Trophoblast cell (in vitro differentiated cells and primary cell): Measurements from ENCODE around the gene NR1H4.

Experiments
- DNase-seq, 2 donors: peaks; one replicate each; pipeline ENCODE4 v3.0.0-alpha.2; 2016
- H2AFZ ChIP-seq: 2 replicates; pipeline ENCODE4 v1.6.1; 2013; ENCODE audit warnings: low read length, moderate library complexity, mild to moderate bottlenecking; ENCODE audit not compliant: insufficient read depth, poor library complexity
- H2AK5ac ChIP-seq: 2 replicates; pipeline ENCODE4 v1.6.1; 2013; ENCODE audit warnings: mild to moderate bottlenecking, low read length
- H2BK120ac ChIP-seq: 2 replicates; pipeline ENCODE4 v1.6.1; 2013; ENCODE audit warnings: low read length, mild to moderate bottlenecking, moderate library complexity; ENCODE audit not compliant: insufficient read depth, poor library complexity
- H2BK12ac ChIP-seq: 2 replicates; pipeline ENCODE4 v1.6.1; 2013; ENCODE audit warnings: mild to moderate bottlenecking, low read length, moderate library complexity
- H2BK5ac ChIP-seq: 2 replicates; pipeline ENCODE4 v1.6.1; 2013; ENCODE audit warnings: low read length, low read depth, moderate library complexity, mild to moderate bottlenecking; ENCODE audit not compliant: poor library complexity
- H3K14ac ChIP-seq: 2 replicates; pipeline ENCODE4 v1.6.1; 2013; ENCODE audit warnings: mild to moderate bottlenecking, low read length
- H3K18ac ChIP-seq: 2 replicates; pipeline ENCODE4 v1.6.1; 2013; ENCODE audit warnings: mild to moderate bottlenecking, low read length
- H3K23ac ChIP-seq: 2 replicates; pipeline ENCODE4 v1.6.1; 2013; ENCODE audit warnings: low read length
- H3K27ac ChIP-seq: 2 replicates; pipeline ENCODE4 v1.5.1; 2013; ENCODE audit warnings: low read depth, mild to moderate bottlenecking, inconsistent platforms, low read length, moderate library complexity
- H3K27me3 ChIP-seq: 2 replicates; pipeline ENCODE4 v1.6.1; 2013; ENCODE audit warnings: inconsistent platforms, mild to moderate bottlenecking, low read length, moderate library complexity; ENCODE audit not compliant: insufficient read depth
- H3K36me3 ChIP-seq, 2 experiments: 1 replicate in 1 of 2; 2 replicates in 1 of 2; pipeline ENCODE4 v1.6.1; 2013; ENCODE audit warnings: low read length in 2 of 2, mild to moderate bottlenecking in 2 of 2, moderate library complexity in 1 of 2; ENCODE audit not compliant: insufficient read depth in 2 of 2, control insufficient read depth in 1 of 2
- H3K4ac ChIP-seq: 2 replicates; pipeline ENCODE4 v1.6.1; 2013; ENCODE audit warnings: low read depth, mild to moderate bottlenecking, low read length, moderate library complexity
- H3K4me1 ChIP-seq, 2 experiments: 1 replicate in 1 of 2; 2 replicates in 1 of 2; pipeline ENCODE4 v1.6.1; 2013; ENCODE audit warnings: low read length in 2 of 2, mild to moderate bottlenecking in 2 of 2, moderate library complexity in 1 of 2; ENCODE audit not compliant: insufficient read depth in 2 of 2, control insufficient read depth in 1 of 2
- H3K4me2 ChIP-seq: 2 replicates; pipeline ENCODE4 v1.6.1; 2013; ENCODE audit warnings: inconsistent platforms, mild to moderate bottlenecking, low read length, moderate library complexity
- H3K4me3 ChIP-seq: 2 replicates; pipeline ENCODE4 v1.5.1; 2013; ENCODE audit warnings: mild to moderate bottlenecking, low read depth, low read length, inconsistent platforms
- H3K79me1 ChIP-seq: one replicate; pipeline ENCODE4 v1.6.1; 2013; ENCODE audit warnings: low read length
- H3K79me2 ChIP-seq: 2 replicates; pipeline ENCODE4 v1.6.1; 2013; ENCODE audit warnings: low read length, mild to moderate bottlenecking; ENCODE audit not compliant: control insufficient read depth, insufficient read depth, poor library complexity
- H3K9ac ChIP-seq: 2 replicates; pipeline ENCODE4 v1.6.1; 2013; ENCODE audit warnings: mild to moderate bottlenecking, low read length
- H3K9me3 ChIP-seq: 2 replicates; pipeline ENCODE4 v1.6.1; 2013; ENCODE audit warnings: low read depth, mild to moderate bottlenecking, control low read depth, inconsistent platforms, low read length; ENCODE audit not compliant: insufficient read depth
- H4K12ac ChIP-seq: 2 replicates; pipeline ENCODE4 v1.6.1; 2013; ENCODE audit warnings: low read depth, mild to moderate bottlenecking, low read length, moderate library complexity
- H4K8ac ChIP-seq: 2 replicates; pipeline ENCODE4 v1.6.1; 2013; ENCODE audit warnings: low read depth, mild to moderate bottlenecking, low read length, moderate library complexity
- H4K91ac ChIP-seq: one replicate; pipeline ENCODE4 v1.6.1; 2013; ENCODE audit warnings: low read depth, mild to moderate bottlenecking, low read length, moderate library complexity
- WGBS: extraction: QIAGEN DNeasy Blood & Tissue Kit; methylation state at CpG from one replicate; pipeline ENCODE4 v1.1.7; 2013; ENCODE audit warnings: missing lambda C conversion rate; ENCODE audit not compliant: insufficient read length, insufficient coverage; ENCODE audit errors: extremely low coverage; 5-methylcytosine and 5-hydroxymethylcytosine counted together

Gene NR1H4

GRCh38 chr12:100433701-100434100, 40.0 kb upstream of the NR1H4 start:
- Histone ChIP-seq H2AK5ac (no peak overlapping the region), H2BK120ac (no peak overlapping the region), H4K8ac (no peak overlapping the region), H4K91ac (no peak overlapping the region), H4K12ac (no peak overlapping the region), H3K14ac (no peak overlapping the region), H3K9ac (no peak overlapping the region), H3K23ac (no peak overlapping the region), H2BK5ac (no peak overlapping the region), H2BK12ac (no peak overlapping the region), H2AFZ (no peak overlapping the region), H3K79me1 (no peaks in the 10 kb centered on the region), H3K79me2 (no peaks in the 10 kb centered on the region), H3K9me3 (no peaks in the 10 kb centered on the region), H3K4me3 (no peak overlapping the region), H3K27ac (no peak overlapping the region), H3K4me1 (no peaks in the 10 kb centered on the region), H3K4ac (no peak overlapping the region), H3K18ac (no peak overlapping the region), H3K36me3 (no peaks in the 10 kb centered on the region), H3K27me3 (no peaks in the 10 kb centered on the region), H3K4me2 (no peak overlapping the region)
- WGBS: no CpG with 5 or more reads among the region's 2 CpGs
- no peak for DNase-seq

GRCh38 chr12:100434177-100434576, 39.5 kb upstream of the NR1H4 start:
- Histone ChIP-seq H3K9ac (no peak overlapping the region), H3K9me3 (no peaks in the 10 kb centered on the region), H3K79me2 (no peaks in the 10 kb centered on the region), H3K18ac (no peak overlapping the region), H3K4ac (no peak overlapping the region), H3K4me3 (no peak overlapping the region), H2AK5ac (no peak overlapping the region), H2AFZ (no peak overlapping the region), H3K14ac (no peak overlapping the region), H3K23ac (no peak overlapping the region), H2BK120ac (no peak overlapping the region), H3K4me2 (no peak overlapping the region), H4K8ac (no peak overlapping the region), H2BK12ac (no peak overlapping the region), H3K4me1 (no peaks in the 10 kb centered on the region), H2BK5ac (no peak overlapping the region), H4K91ac (no peak overlapping the region), H4K12ac (no peak overlapping the region), H3K36me3 (no peaks in the 10 kb centered on the region), H3K27ac (no peak overlapping the region), H3K27me3 (no peaks in the 10 kb centered on the region), H3K79me1 (no peaks in the 10 kb centered on the region)
- DNase-seq: no peak

- H3K4me1 ChIP-seq: no peaks in the 10 kb centered on the region
- H3K4me3 ChIP-seq: no peak overlapping the region
- no peak overlapping the region for H2AK5ac ChIP-seq
- no peaks in the 10 kb centered on the region for H3K27me3 ChIP-seq
- H3K14ac ChIP-seq: no peak overlapping the region
- no peaks in the 10 kb centered on the region for H3K9me3 ChIP-seq
- no peak overlapping the region for H2BK120ac ChIP-seq
- no peaks in the 10 kb centered on the region for H3K79me2 ChIP-seq
- no peak for DNase-seq
- no peak overlapping the region for H3K9ac ChIP-seq
- no peak overlapping the region for H2BK12ac ChIP-seq
- H3K27ac ChIP-seq: no peak overlapping the region
- H3K79me1 ChIP-seq: no peaks in the 10 kb centered on the region
- no peak overlapping the region for H4K91ac ChIP-seq
- no peak overlapping the region for H3K4ac ChIP-seq
- H4K8ac ChIP-seq: no peak overlapping the region
- no peak overlapping the region for H3K4me2 ChIP-seq
- no peak overlapping the region for H2AFZ ChIP-seq
- no CpG with 5 or more reads among the region's 2 CpGs for WGBS
- H4K12ac ChIP-seq: no peak overlapping the region
- H3K23ac ChIP-seq: no peak overlapping the region
- no peak overlapping the region for H3K18ac ChIP-seq
- H2BK5ac ChIP-seq: no peak overlapping the region
- H3K36me3 ChIP-seq: no peaks in the 10 kb centered on the region
Measured at GRCh38 chr12:100435957-100436356, 37.7 kb upstream of the NR1H4 start.

- H3K79me1 ChIP-seq: no peaks in the 10 kb centered on the region
- H3K4me2 ChIP-seq: no peak overlapping the region
- H3K79me2 ChIP-seq: no peaks in the 10 kb centered on the region
- H2BK5ac ChIP-seq: no peak overlapping the region
- no peaks in the 10 kb centered on the region for H3K4me1 ChIP-seq
- H3K14ac ChIP-seq: no peak overlapping the region
- no peaks in the 10 kb centered on the region for H3K27me3 ChIP-seq
- no peak overlapping the region for H3K9ac ChIP-seq
- H3K36me3 ChIP-seq: no peaks in the 10 kb centered on the region
- peak in 1 of 2 donors; percentile 23 for DNase-seq
- no peak overlapping the region for H4K8ac ChIP-seq
- H2AK5ac ChIP-seq: no peak overlapping the region
- no peak overlapping the region for H4K12ac ChIP-seq
- H3K18ac ChIP-seq: no peak overlapping the region
- H3K9me3 ChIP-seq: no peaks in the 10 kb centered on the region
- H2BK12ac ChIP-seq: no peak overlapping the region
- no peak overlapping the region for H2AFZ ChIP-seq
- no peak overlapping the region for H2BK120ac ChIP-seq
- WGBS: no CpG with 5 or more reads among the region's 6 CpGs
- no peak overlapping the region for H3K4ac ChIP-seq
- no peak overlapping the region for H3K27ac ChIP-seq
- no peak overlapping the region for H3K23ac ChIP-seq
- H4K91ac ChIP-seq: no peak overlapping the region
- H3K4me3 ChIP-seq: no peak overlapping the region
Measured at GRCh38 chr12:100437038-100437841, 36.4 kb upstream of the NR1H4 start.
